ENCODE results near the gene PLCB1.

The PLCB1 gene

DNA sequence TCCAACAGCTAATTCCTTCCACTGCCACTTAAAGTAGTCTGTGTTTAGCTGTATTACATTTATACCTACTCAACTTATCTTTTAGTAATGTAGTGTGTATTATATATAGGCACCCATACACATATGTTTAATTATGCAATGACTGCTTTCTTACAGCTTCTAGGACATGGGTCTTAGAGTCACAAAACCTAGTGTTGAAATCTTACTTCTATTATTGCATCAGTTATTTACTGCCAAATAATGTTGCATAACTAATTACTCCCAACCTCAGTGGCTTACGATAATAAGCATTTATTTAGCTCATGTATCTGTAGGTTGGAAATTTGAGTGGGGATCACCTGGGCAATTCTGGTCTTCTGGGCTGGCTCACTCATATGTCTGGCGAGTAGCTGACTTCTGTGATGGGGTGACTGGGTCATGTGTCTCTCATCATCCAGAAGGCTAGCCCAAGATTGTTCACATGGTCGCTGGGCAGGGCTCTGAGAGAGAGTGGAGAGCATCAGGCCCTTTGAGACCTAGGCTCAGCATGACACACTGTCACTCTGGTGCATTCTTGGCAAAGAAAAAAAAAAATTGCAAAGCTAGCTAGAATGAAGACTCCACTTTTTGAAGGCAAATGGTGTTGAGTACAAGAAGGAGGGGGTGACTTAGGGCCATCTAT is 187.0 kb downstream of the PLCB1 start:
- TF ChIP-seq, protein P1, sequence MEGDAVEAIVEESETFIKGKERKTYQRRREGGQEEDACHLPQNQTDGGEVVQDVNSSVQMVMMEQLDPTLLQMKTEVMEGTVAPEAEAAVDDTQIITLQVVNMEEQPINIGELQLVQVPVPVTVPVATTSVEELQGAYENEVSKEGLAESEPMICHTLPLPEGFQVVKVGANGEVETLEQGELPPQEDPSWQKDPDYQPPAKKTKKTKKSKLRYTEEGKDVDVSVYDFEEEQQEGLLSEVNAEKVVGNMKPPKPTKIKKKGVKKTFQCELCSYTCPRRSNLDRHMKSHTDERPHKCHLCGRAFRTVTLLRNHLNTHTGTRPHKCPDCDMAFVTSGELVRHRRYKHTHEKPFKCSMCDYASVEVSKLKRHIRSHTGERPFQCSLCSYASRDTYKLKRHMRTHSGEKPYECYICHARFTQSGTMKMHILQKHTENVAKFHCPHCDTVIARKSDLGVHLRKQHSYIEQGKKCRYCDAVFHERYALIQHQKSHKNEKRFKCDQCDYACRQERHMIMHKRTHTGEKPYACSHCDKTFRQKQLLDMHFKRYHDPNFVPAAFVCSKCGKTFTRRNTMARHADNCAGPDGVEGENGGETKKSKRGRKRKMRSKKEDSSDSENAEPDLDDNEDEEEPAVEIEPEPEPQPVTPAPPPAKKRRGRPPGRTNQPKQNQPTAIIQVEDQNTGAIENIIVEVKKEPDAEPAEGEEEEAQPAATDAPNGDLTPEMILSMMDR (IDR thresholded peaks at IDR 0.05; ENCODE audit: low read depth, low read length), result no peak
- H3K4me3 ChIP-seq (ENCODE audit: low read depth, low read length), result no peak overlapping the region

DNA sequence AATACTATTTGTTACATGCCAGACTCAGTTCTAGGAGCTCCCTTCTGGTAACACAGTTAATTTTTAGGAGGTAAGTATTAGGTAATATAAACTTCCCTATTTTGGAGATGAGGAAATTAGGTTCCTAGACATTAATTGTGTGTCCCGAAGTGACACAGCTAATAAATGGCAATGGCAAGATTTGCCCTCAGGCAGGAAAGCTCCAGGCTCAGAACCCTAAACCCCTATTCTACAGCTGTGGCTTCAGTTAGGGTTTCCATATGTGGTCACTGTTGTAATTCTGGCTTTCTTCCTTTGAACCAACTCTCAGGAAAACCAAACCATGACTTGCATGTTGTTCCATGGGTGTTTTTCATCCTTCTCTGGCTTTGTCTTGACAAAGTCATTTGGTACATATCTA is 188.2 kb downstream of the PLCB1 start:
- TF ChIP-seq, protein P1 (IDR thresholded peaks at IDR 0.05; ENCODE audit: low read depth, low read length), result no peak

DNA sequence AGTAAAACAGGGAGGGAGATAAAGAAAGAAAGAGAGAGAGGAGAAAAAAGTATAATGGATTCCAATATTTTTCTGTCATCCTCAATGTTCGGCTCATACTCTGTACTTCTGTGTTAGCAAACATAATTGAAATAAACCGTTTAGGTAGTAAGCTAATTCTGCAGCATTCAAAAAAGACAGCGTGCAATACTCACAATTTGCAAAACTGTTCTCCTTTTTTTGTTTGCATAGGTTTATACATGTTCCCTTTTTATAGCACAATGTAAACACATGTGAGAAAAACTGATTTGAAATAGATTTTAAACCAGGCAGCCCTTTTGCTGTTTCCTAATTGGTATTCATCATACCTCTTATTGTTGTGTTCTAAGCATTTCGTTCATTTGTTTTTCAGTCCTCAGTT is 188.9 kb downstream of the PLCB1 start:
- TF ChIP-seq, protein P1 (IDR thresholded peaks at IDR 0.05; ENCODE audit: low read depth, low read length), result no peak
- H3K4me3 ChIP-seq (ENCODE audit: low read depth, low read length), result no peak overlapping the region

More for the DNA sequence above, 188.2 kb downstream of the PLCB1 start:
- no peak overlapping the region for H3K4me3 ChIP-seq (ENCODE audit: low read depth, low read length)

DNA sequence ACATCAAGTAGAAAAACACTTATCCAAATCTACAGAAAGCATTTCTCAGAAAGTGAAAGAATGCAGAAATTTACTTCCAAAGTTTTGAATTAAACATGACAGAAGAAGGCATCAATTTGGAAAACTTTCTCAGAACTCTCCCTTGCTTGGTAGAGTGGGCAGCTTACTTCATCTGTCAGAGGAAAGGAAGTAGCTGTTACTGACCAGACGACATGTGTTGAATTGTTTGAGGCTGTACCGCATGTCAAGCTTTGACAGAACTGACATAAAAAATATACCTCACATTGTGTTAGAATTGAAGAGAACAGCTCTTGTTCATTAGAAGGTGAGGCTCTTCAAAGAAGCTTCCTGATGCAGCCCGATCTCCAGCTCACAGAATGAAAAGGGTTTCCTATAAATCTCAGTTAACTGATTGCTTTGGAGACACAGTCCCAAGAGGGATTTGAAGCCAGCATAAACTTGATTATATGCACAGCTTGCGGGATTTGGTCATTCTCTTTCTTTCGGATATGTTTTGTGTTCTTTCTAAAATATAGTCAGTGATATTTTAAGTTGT is 190.7 kb downstream of the PLCB1 start:
- TF ChIP-seq, protein P1 (IDR thresholded peaks at IDR 0.05; ENCODE audit: low read depth, low read length), result no peak
- H3K4me3 ChIP-seq (ENCODE audit: low read depth, low read length), result no peak overlapping the region

DNA sequence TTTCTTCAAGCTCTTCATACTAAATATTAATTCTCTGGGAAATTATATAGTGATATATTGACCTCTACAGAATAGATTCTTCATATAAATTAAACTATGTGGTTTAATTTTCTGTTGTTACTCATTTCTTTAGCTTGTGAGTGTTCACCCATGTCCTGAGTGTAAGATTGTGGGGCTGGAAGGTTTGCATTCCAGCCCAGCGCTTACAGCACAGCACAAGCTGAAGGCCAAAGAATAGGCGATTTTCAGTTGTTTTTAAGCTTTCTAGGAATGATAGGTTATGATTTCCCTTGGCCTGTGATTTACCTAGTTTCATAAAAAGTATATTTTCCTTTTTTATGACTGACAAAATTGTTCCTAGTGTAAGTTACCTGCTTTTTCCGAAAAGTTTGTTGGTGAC is 194.1 kb downstream of the PLCB1 start:
- H3K4me3 ChIP-seq (ENCODE audit: low read depth, low read length), result no peak overlapping the region
- TF ChIP-seq, protein P1 (IDR thresholded peaks at IDR 0.05; ENCODE audit: low read depth, low read length), result no peak

DNA sequence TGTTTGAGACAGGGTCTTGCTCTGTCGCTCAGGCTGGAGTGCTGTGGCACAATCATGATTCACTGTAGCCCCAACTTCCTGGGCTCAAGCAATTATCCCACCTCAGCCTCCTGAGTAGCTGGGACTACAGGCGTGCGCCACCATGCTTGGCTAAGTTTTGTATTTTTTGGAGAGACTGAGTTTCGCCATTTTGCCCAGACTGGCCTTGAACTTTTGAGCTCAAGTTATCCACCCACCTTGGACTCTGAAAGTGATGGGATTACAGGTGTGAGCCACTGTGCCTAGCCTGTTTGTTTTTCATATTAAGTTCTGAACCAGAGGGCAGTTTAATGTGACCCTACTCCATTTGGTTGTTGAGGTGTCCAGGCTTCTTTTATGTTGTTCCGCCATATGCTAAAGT is 194.8 kb downstream of the PLCB1 start:
- no peak overlapping the region for H3K4me3 ChIP-seq (ENCODE audit: low read depth, low read length)
- TF ChIP-seq, protein P1 (IDR thresholded peaks at IDR 0.05; ENCODE audit: low read depth, low read length), result no peak

DNA sequence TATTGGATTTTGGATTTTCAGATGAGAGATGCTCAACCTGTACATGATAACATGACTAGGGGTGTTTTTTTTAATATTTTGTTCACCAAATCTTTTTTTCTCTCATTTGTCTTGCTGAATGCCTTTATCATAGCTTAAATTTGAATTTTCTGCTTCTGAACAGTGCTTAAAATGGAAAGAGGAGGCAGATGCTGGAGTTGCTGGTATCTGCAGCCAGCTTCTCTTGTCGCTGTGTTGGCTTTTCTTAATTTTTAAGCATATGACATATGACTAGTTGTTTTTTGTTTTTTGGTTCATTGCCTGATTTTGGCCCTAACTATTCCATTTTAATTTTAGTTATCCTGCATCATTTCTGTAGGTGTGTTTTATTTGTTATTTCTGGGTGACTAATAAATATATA is 196.1 kb downstream of the PLCB1 start:
- TF ChIP-seq, protein P1 (IDR thresholded peaks at IDR 0.05; ENCODE audit: low read depth, low read length), result no peak
- H3K4me3 ChIP-seq (ENCODE audit: low read depth, low read length), result no peak overlapping the region
